NCI-H1694 (cell line): Measurements from ENCODE around the gene TLR4.
A peak's percentile ranks its signal among the peaks of the same experiment; 100 is the strongest.

Experiments used
- DNase-seq: peaks from one replicate; lab custom pipeline; 2025; lab: John Stamatoyannopoulos, UW

TLR4 gene

GRCh38 chr9:117715411-117715989 is 11.3 kb downstream of the TLR4 start:
- no peak for DNase-seq

- DNase-seq, result no peak
Observed at GRCh38 chr9:117718085-117718484, 13.9 kb downstream of the TLR4 start.

GRCh38 chr9:117718701-117719100 is 14.5 kb downstream of the TLR4 start:
- DNase-seq, result no peak

GRCh38 chr9:117719161-117719920 is 15.1 kb downstream of the TLR4 start:
- no peak for DNase-seq

- no peak for DNase-seq
Observed at GRCh38 chr9:117720066-117720465, 15.9 kb downstream of the TLR4 start.

GRCh38 chr9:117720555-117720954 is 16.4 kb downstream of the TLR4 start:
- no peak for DNase-seq

- no peak for DNase-seq
Observed at GRCh38 chr9:117720987-117721386, 16.8 kb downstream of the TLR4 start.

GRCh38 chr9:117722108-117722761 is 18.0 kb downstream of the TLR4 start:
- DNase-seq, result no peak

GRCh38 chr9:117723986-117724625 is 19.9 kb downstream of the TLR4 start:
- DNase-seq, result no peak

- no peak for DNase-seq
Observed at GRCh38 chr9:117725426-117725887, 21.3 kb downstream of the TLR4 start.

GRCh38 chr9:117729375-117729774 is 25.2 kb downstream of the TLR4 start:
- DNase-seq, result no peak

GRCh38 chr9:117732494-117732893 is 28.3 kb downstream of the TLR4 start:
- DNase-seq, result no peak

GRCh38 chr9:117733465-117733864 is 29.3 kb downstream of the TLR4 start:
- DNase-seq, result no peak

- DNase-seq, result no peak
Observed at GRCh38 chr9:117734082-117734481, 29.9 kb downstream of the TLR4 start.

GRCh38 chr9:117734523-117735314 is 30.5 kb downstream of the TLR4 start:
- peak; percentile 11 for DNase-seq

- DNase-seq, result no peak
Observed at GRCh38 chr9:117737721-117738226, 33.6 kb downstream of the TLR4 start.

- DNase-seq, result no peak
Observed at GRCh38 chr9:117739206-117739605, 35.0 kb downstream of the TLR4 start.

GRCh38 chr9:117739624-117740347 is 35.6 kb downstream of the TLR4 start:
- no peak for DNase-seq

- DNase-seq, result no peak
Observed at GRCh38 chr9:117742131-117742530, 37.9 kb downstream of the TLR4 start.

- DNase-seq, result no peak
Observed at GRCh38 chr9:117744369-117744768, 40.2 kb downstream of the TLR4 start.

GRCh38 chr9:117744856-117745389 is 40.7 kb downstream of the TLR4 start:
- no peak for DNase-seq
